ENCODE results near the gene NUDT8. TPM values are rescaled to one million over a fixed set of nuclear protein-coding genes. Genes with fewer than 3 reads are reported as not detected.
A peak's percentile ranks its signal among the peaks of the same experiment; 100 is the strongest.

Gene NUDT8
- total RNA-seq, 1 experiment from 2014 or later, result 13.2 TPM

- no TSS peak for BruUV-seq (replicated peaks)
Observed at GRCh38 chr11:67645521-67646461, 16.1 kb upstream of the NUDT8 start.

GRCh38 chr11:67644472-67645418 is 15.0 kb upstream of the NUDT8 start:
- BruUV-seq (replicated peaks), result no TSS peak
- DNase-seq (ENCODE audit: low read depth, low spot score), result no peak
- intact Hi-C loops (cut with micrococcal nuclease; ENCODE audit: unreplicated experiment), result loop anchor here (10.0 kb wide), 1 partner anchor 60 kb away; no protein-coding TSS in a partner anchor
- Histone ChIP-seq H3K27ac (ENCODE audit: low read length) (no peak overlapping the region), H3K36me3 (ENCODE audit: control insufficient read depth, insufficient read depth, low read length) (no peaks in the 10 kb centered on the region), H3K9me3 (ENCODE audit: control insufficient read depth, insufficient read depth, low read depth, low read length) (no peaks in the 10 kb centered on the region), H3K27me3 (ENCODE audit: control insufficient read depth, insufficient read depth, low read length) (no peaks in the 10 kb centered on the region), H3K4me1 (ENCODE audit: control insufficient read depth, insufficient read depth, low read length) (no peaks in the 10 kb centered on the region), H3K4me3 (ENCODE audit: low read depth in 2 of 2, low read length in 2 of 2) (no peak overlapping the region)
- CTCF ChIA-PET, result interaction anchor here (0.6 to 1.4 kb wide), 3 partner anchors 15 to 67 kb away, joined by 4 to 9 read pairs (median 5); no protein-coding TSS in a partner anchor
- POLR2A ChIA-PET, result interaction anchor here (0.6 kb wide), 1 partner anchor 282 kb away, joined by 8 read pairs; no protein-coding TSS in a partner anchor
- TF ChIP-seq SIN3A (IDR thresholded peaks at IDR 0.05; ENCODE audit: borderline replicate concordance, insufficient read depth, low read depth, low read length), result no peak
- no peak for TF ChIP-seq TCF7L2 (IDR thresholded peaks at IDR 0.05; ENCODE audit: low read depth, low read length)
- ATAC-seq, result no peak
- in situ Hi-C loops (cut with HindIII; ENCODE audit: low pct_unique_long_range_greater_than_20kb, low sequenced_read_pairs), result no loop called here

More at GRCh38 chr11:67645521-67646461, 16.1 kb upstream of the NUDT8 start:
- CTCF ChIA-PET, result interaction anchor here (0.6 to 1.4 kb wide), 5 partner anchors 14 to 150 kb away, joined by 3 to 9 read pairs (median 4); no protein-coding TSS in a partner anchor
- Histone ChIP-seq H3K4me1 (ENCODE audit: control insufficient read depth, insufficient read depth, low read length) (peaks cover 4% of the 10 kb centered on the region; the same call in 1 of the 2 replicates), H3K36me3 (ENCODE audit: control insufficient read depth, insufficient read depth, low read length) (no peaks in the 10 kb centered on the region), H3K27ac (ENCODE audit: low read length) (no peak overlapping the region), H3K9me3 (ENCODE audit: control insufficient read depth, insufficient read depth, low read depth, low read length) (no peaks in the 10 kb centered on the region), H3K4me3 (ENCODE audit: low read depth in 2 of 2, low read length in 2 of 2) (no peak overlapping the region), H3K27me3 (ENCODE audit: control insufficient read depth, insufficient read depth, low read length) (no peaks in the 10 kb centered on the region)
- POLR2A ChIA-PET, result interaction anchor here (0.6 to 0.7 kb wide), 2 partner anchors 11 to 284 kb away, joined by 4 to 8 read pairs; no protein-coding TSS in a partner anchor
- ATAC-seq, result no peak
- intact Hi-C loops (cut with micrococcal nuclease; ENCODE audit: unreplicated experiment) (loop anchor here (10.0 kb wide), 1 partner anchor 59 kb away; no protein-coding TSS in a partner anchor), in situ Hi-C loops (cut with HindIII; ENCODE audit: low pct_unique_long_range_greater_than_20kb, low sequenced_read_pairs) (no loop called here)
- DNase-seq (ENCODE audit: low read depth, low spot score), result no peak
- no peak for TF ChIP-seq TCF7L2 (IDR thresholded peaks at IDR 0.05; ENCODE audit: low read depth, low read length)
- TF ChIP-seq, protein P1, sequence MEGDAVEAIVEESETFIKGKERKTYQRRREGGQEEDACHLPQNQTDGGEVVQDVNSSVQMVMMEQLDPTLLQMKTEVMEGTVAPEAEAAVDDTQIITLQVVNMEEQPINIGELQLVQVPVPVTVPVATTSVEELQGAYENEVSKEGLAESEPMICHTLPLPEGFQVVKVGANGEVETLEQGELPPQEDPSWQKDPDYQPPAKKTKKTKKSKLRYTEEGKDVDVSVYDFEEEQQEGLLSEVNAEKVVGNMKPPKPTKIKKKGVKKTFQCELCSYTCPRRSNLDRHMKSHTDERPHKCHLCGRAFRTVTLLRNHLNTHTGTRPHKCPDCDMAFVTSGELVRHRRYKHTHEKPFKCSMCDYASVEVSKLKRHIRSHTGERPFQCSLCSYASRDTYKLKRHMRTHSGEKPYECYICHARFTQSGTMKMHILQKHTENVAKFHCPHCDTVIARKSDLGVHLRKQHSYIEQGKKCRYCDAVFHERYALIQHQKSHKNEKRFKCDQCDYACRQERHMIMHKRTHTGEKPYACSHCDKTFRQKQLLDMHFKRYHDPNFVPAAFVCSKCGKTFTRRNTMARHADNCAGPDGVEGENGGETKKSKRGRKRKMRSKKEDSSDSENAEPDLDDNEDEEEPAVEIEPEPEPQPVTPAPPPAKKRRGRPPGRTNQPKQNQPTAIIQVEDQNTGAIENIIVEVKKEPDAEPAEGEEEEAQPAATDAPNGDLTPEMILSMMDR (IDR thresholded peaks at IDR 0.05), result peak; percentile 43

GRCh38 chr11:67644042-67644441 is 14.3 kb upstream of the NUDT8 start:
- in situ Hi-C loops (cut with HindIII; ENCODE audit: low pct_unique_long_range_greater_than_20kb, low sequenced_read_pairs), result no loop called here
- Histone ChIP-seq H3K27me3 (ENCODE audit: control insufficient read depth, insufficient read depth, low read length) (no peaks in the 10 kb centered on the region), H3K4me3 (ENCODE audit: low read depth in 2 of 2, low read length in 2 of 2) (no peak overlapping the region), H3K4me1 (ENCODE audit: control insufficient read depth, insufficient read depth, low read length) (no peaks in the 10 kb centered on the region), H3K36me3 (ENCODE audit: control insufficient read depth, insufficient read depth, low read length) (no peaks in the 10 kb centered on the region), H3K27ac (ENCODE audit: low read length) (no peak overlapping the region), H3K9me3 (ENCODE audit: control insufficient read depth, insufficient read depth, low read depth, low read length) (no peaks in the 10 kb centered on the region)
- TF ChIP-seq, protein P1 (IDR thresholded peaks at IDR 0.05), result peak; percentile 64
- TF ChIP-seq, protein P2, sequence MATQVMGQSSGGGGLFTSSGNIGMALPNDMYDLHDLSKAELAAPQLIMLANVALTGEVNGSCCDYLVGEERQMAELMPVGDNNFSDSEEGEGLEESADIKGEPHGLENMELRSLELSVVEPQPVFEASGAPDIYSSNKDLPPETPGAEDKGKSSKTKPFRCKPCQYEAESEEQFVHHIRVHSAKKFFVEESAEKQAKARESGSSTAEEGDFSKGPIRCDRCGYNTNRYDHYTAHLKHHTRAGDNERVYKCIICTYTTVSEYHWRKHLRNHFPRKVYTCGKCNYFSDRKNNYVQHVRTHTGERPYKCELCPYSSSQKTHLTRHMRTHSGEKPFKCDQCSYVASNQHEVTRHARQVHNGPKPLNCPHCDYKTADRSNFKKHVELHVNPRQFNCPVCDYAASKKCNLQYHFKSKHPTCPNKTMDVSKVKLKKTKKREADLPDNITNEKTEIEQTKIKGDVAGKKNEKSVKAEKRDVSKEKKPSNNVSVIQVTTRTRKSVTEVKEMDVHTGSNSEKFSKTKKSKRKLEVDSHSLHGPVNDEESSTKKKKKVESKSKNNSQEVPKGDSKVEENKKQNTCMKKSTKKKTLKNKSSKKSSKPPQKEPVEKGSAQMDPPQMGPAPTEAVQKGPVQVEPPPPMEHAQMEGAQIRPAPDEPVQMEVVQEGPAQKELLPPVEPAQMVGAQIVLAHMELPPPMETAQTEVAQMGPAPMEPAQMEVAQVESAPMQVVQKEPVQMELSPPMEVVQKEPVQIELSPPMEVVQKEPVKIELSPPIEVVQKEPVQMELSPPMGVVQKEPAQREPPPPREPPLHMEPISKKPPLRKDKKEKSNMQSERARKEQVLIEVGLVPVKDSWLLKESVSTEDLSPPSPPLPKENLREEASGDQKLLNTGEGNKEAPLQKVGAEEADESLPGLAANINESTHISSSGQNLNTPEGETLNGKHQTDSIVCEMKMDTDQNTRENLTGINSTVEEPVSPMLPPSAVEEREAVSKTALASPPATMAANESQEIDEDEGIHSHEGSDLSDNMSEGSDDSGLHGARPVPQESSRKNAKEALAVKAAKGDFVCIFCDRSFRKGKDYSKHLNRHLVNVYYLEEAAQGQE (IDR thresholded peaks at IDR 0.05; ENCODE audit: insufficient read depth in 1 of 2, low read depth in 2 of 2, low read length in 1 of 2), result no peak
- BruUV-seq (replicated peaks), result no TSS peak
- intact Hi-C loops (cut with micrococcal nuclease; ENCODE audit: unreplicated experiment), result loop anchor here (10.0 kb wide), 1 partner anchor 61 kb away; no protein-coding TSS in a partner anchor
- ChIA-PET CTCF (no interaction called here), POLR2A (no interaction called here)
- ATAC-seq, result no peak
- no peak for DNase-seq (ENCODE audit: low read depth, low spot score)
